OCI-LY7 (cell line): ENCODE results near the gene ATXN10. TPM values are rescaled to one million over a fixed set of nuclear protein-coding genes. Genes with fewer than 3 reads are reported as not detected.
"Not testable (repeated sequence)": the region's sequence is repeated elsewhere in the genome, so short reads cannot be mapped to it uniquely, and the experiment has no call there.

Source experiments
- BruUV-seq: library from RNA; stranded (reverse); fragments of 400-500 nt; replicated peaks from 2 replicates; lab custom pipeline; 2021; lab: Mats Ljungman, UMichigan
- CTCF ChIA-PET: fragments of 300-600 bp; sonication (Branson Sonifier 250); formaldehyde crosslinking; loops from one replicate; lab custom pipeline; 2022; ENCODE audit warnings: antibody characterized with exemption; ENCODE audit not compliant: unreplicated experiment; lab: Charles Lee
- POLR2A ChIA-PET: fragments of 300-600 bp; sonication (Branson Sonifier 250); formaldehyde crosslinking; loops from one replicate; lab custom pipeline; 2022; ENCODE audit warnings: antibody characterized with exemption; lab: Charles Lee
- DNase-seq: peaks from one replicate; pipeline ENCODE4 v3.0.0-alpha.2; 2015; ENCODE audit warnings: low spot score
- H2AFZ ChIP-seq: fragments of 200-600 bp; sonication (generic), shearing (Covaris generic); 2 replicates; pipeline ENCODE4 v1.6.1; 2014; ENCODE audit warnings: mild to moderate bottlenecking, antibody characterized with exemption, low read length, moderate library complexity
- H3K27ac ChIP-seq: fragments of 200-600 bp; sonication (generic); 2 replicates; pipeline ENCODE4 v1.5.1; 2014; ENCODE audit warnings: mixed run types, low read depth, mild to moderate bottlenecking, moderate library complexity, low read length, inconsistent platforms; ENCODE audit not compliant: poor library complexity, severe bottlenecking
- H3K36me3 ChIP-seq: fragments of 200-600 bp; sonication (generic); 2 replicates; pipeline ENCODE4 v1.6.1; 2014; ENCODE audit warnings: mild to moderate bottlenecking, antibody characterized with exemption, low read length, moderate library complexity, mixed read lengths; ENCODE audit not compliant: insufficient read depth
- H3K4me1 ChIP-seq: fragments of 200-600 bp; sonication (generic); 2 replicates; pipeline ENCODE4 v1.5.1; 2014; ENCODE audit warnings: mild to moderate bottlenecking, low read length; ENCODE audit not compliant: insufficient read depth, poor library complexity, severe bottlenecking
- H3K4me2 ChIP-seq: fragments of 200-600 bp; sonication (generic); 2 replicates; pipeline ENCODE4 v1.6.1; 2014; ENCODE audit warnings: mild to moderate bottlenecking, low read length
- H3K4me3 ChIP-seq: fragments of 200-600 bp; sonication (generic); 2 replicates; pipeline ENCODE4 v1.5.1; 2014; ENCODE audit warnings: mild to moderate bottlenecking, low read depth, low read length; ENCODE audit not compliant: poor library complexity, severe bottlenecking
- H3K79me2 ChIP-seq: fragments of 200-600 bp; sonication (generic); 2 replicates; pipeline ENCODE4 v1.6.1; 2016; ENCODE audit warnings: low read depth, mild to moderate bottlenecking, low read length, moderate library complexity, mixed read lengths; ENCODE audit not compliant: insufficient read depth
- H3K9me2 ChIP-seq: fragments of 200-600 bp; sonication (generic); 2 replicates; pipeline ENCODE4 v1.6.1; 2016; ENCODE audit warnings: mild to moderate bottlenecking, low read length, mixed read lengths; ENCODE audit not compliant: insufficient read depth
- H3K9me3 ChIP-seq: fragments of 200-600 bp; sonication (generic); 2 replicates; pipeline ENCODE4 v1.6.1; 2014; ENCODE audit warnings: mild to moderate bottlenecking, mixed run types, low read length, mixed read lengths
- H4K20me1 ChIP-seq: fragments of 200-600 bp; sonication (generic); 2 replicates; pipeline ENCODE4 v1.6.1; 2014; ENCODE audit warnings: mild to moderate bottlenecking, antibody characterized with exemption, low read length, moderate library complexity, mixed read lengths; ENCODE audit not compliant: insufficient read depth
- CTCF ChIP-seq: fragments of 200-600 bp; sonication (generic); conservative IDR thresholded peaks from 2 replicates; pipeline ENCODE4 v1.5.1; 2014; ENCODE audit warnings: mild to moderate bottlenecking, antibody characterized with exemption, low read length, moderate library complexity, mixed read lengths
- EZH2phosphoT487 ChIP-seq: fragments of 200-600 bp; sonication (generic); IDR thresholded peaks from 2 replicates; pipeline ENCODE4 v1.6.1; 2018; ENCODE audit warnings: low read depth, borderline replicate concordance, mild to moderate bottlenecking, mixed run types, antibody characterized with exemption, low read length, moderate library complexity, mixed read lengths
- intact Hi-C: fragments of 100-400 bp; cut with micrococcal nuclease; formaldehyde crosslinking; loops from one replicate; pipeline ENCODE4 v1.10.0; 2022; ENCODE audit not compliant: unreplicated experiment
- total RNA-seq, 2 experiments: library from RNA; depleted of rRNA in 1 of 2; stranded (reverse); fragments of >200 nt in 1 of 2; shearing (Covaris generic) in 1 of 2; gene quantifications; 2 replicates each; pipeline ENCODE4 v1.2.3, GENCODE V29; 2014 to 2022

Gene ATXN10
- total RNA-seq, 2 experiments from 2014 or later: 66.1 to 197 TPM

- TF ChIP-seq EZH2phosphoT487 (no peak), CTCF (no peak)
- Histone ChIP-seq H3K4me1 (no peaks in the 10 kb centered on the region), H3K27ac (no peak overlapping the region), H3K36me3 (peaks cover 75% of the 10 kb centered on the region), H3K9me3 (peaks cover 42% of the 10 kb centered on the region), H3K9me2 (no peaks in the 10 kb centered on the region), H3K4me2 (no peak overlapping the region), H3K79me2 (no peaks in the 10 kb centered on the region), H3K4me3 (no peak overlapping the region), H4K20me1 (no peaks in the 10 kb centered on the region), H2AFZ (no peak overlapping the region)
- no TSS peak for BruUV-seq
- intact Hi-C loops: no loop called here
- no peak for DNase-seq
- ChIA-PET POLR2A (interaction anchor here (0.6 kb wide), 1 partner anchor 1898 kb away, joined by 3 read pairs; no protein-coding TSS in a partner anchor), CTCF (no interaction called here)
Measured at GRCh38 chr22:45793892-45794291, 122.3 kb downstream of the ATXN10 start.

- H3K79me2 ChIP-seq, CTCF ChIA-PET, intact Hi-C loops, POLR2A ChIA-PET, H3K9me2 ChIP-seq, H3K4me1 ChIP-seq, H3K4me2 ChIP-seq, H2AFZ ChIP-seq, H4K20me1 ChIP-seq, H3K27ac ChIP-seq, H3K4me3 ChIP-seq, BruUV-seq: not testable (repeated sequence)
- DNase-seq: peak; percentile 21
- peaks cover 51% of the 10 kb centered on the region for H3K9me3 ChIP-seq
- peaks cover 86% of the 10 kb centered on the region for H3K36me3 ChIP-seq
Measured at GRCh38 chr22:45796009-45796408, 124.4 kb downstream of the ATXN10 start.

GRCh38 chr22:45799291-45799690 is 127.7 kb downstream of the ATXN10 start:
- H3K4me2 ChIP-seq: no peak overlapping the region
- H3K9me3 ChIP-seq: peaks cover 48% of the 10 kb centered on the region
- intact Hi-C loops: no loop called here
- ChIA-PET POLR2A (no interaction called here), CTCF (no interaction called here)
- DNase-seq: no peak
- no peaks in the 10 kb centered on the region for H3K79me2 ChIP-seq
- peaks cover 71% of the 10 kb centered on the region for H3K36me3 ChIP-seq
- H3K27ac ChIP-seq: no peak overlapping the region
- H4K20me1 ChIP-seq: no peaks in the 10 kb centered on the region
- no peak for TF ChIP-seq CTCF
- TF ChIP-seq EZH2phosphoT487: no peak
- no peaks in the 10 kb centered on the region for H3K4me1 ChIP-seq
- BruUV-seq: no TSS peak
- H2AFZ ChIP-seq: no peak overlapping the region
- H3K4me3 ChIP-seq: no peak overlapping the region
- H3K9me2 ChIP-seq: no peaks in the 10 kb centered on the region
